VCaP (cell line): Measurements from ENCODE around the gene GPR33.

Source experiments
- H3K27ac ChIP-seq: fragments of 450-650 bp; 2 replicates; pipeline ENCODE4 v1.5.1; 2017
- TF ChIP-seq, protein P1 (sequence below): fragments of 450-650 bp; conservative IDR thresholded peaks from 2 replicates; pipeline ENCODE4 v1.5.1; 2017; ENCODE audit warnings: mild to moderate bottlenecking, moderate library complexity

GPR33 gene, protein sequence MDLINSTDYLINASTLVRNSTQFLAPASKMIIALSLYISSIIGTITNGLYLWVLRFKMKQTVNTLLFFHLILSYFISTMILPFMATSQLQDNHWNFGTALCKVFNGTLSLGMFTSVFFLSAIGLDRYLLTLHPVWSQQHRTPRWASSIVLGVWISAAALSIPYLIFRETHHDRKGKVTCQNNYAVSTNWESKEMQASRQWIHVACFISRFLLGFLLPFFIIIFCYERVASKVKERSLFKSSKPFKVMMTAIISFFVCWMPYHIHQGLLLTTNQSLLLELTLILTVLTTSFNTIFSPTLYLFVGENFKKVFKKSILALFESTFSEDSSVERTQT

DNA sequence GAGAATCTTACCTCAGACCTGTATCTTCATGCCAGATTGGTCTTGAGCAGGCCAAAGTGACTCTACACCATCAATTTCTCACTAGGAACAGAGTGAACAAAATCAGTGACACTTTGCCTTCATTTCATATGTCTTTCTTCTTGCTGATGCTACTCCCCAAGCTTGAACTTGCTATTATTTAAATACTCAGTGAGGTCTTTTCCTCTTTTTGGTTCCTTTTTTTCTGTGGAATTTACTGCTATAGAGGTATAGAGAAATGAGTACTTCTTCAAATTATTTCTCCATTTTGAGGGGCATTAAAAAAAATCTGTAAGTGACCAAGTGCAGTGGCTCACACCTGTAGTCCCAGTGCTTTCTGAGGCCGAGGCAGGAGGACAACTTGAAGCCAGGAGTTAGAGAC lies at the start of gene GPR33:
Gene GPR33 (minus strand): TSS at position 154 of the 400 bp plus-strand sequence. CDS start 4,074 bp downstream, outside the sequence.
- no peak within 1 kb of the TSS for H3K27ac ChIP-seq
- TF ChIP-seq, protein P1, sequence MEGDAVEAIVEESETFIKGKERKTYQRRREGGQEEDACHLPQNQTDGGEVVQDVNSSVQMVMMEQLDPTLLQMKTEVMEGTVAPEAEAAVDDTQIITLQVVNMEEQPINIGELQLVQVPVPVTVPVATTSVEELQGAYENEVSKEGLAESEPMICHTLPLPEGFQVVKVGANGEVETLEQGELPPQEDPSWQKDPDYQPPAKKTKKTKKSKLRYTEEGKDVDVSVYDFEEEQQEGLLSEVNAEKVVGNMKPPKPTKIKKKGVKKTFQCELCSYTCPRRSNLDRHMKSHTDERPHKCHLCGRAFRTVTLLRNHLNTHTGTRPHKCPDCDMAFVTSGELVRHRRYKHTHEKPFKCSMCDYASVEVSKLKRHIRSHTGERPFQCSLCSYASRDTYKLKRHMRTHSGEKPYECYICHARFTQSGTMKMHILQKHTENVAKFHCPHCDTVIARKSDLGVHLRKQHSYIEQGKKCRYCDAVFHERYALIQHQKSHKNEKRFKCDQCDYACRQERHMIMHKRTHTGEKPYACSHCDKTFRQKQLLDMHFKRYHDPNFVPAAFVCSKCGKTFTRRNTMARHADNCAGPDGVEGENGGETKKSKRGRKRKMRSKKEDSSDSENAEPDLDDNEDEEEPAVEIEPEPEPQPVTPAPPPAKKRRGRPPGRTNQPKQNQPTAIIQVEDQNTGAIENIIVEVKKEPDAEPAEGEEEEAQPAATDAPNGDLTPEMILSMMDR = no peak

DNA sequence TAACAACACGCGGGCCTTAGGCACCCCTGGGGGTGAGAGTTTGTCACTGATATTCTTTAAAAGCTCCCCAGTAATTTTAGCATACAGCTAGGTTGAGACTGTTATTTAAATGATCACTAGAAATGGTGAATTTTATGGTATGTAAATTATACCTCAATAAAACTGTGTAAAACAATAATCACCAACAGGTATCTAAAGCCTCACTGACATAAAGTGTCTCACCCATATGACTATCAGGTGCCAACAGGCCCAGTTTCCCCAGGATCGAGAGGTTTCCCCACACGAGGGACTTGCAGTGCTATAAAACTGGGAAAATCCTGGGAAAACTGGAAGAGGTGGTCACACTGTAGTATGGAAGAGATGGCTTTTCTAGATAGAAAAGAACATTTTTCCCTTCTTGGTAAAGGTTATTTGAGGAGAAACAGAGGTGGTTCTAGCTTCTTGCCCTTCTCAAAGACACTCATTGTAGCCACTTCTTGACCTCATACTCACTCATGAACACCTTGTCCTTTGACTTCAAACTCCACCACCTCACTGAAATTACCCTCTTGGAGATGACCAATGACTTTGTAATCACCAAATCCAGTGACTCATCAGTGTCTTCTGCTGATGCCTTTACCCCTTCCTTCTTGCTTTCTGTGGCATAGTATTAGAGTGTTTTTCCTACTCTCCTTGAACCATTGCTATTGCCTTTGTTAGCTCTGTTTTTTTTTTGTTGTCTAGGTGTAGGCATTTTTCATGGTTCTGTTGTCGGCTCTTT lies 48.5 kb upstream of the GPR33 start:
- no peak overlapping the region for H3K27ac ChIP-seq
- TF ChIP-seq, protein P1 = no peak

- H3K27ac ChIP-seq = no peak overlapping the region
- TF ChIP-seq, protein P1 = no peak
Observed at GRCh38 chr14:31530136-31530535, 42.3 kb upstream of the GPR33 start.

- TF ChIP-seq, protein P1 = no peak
Observed at GRCh38 chr14:31529053-31529452, 41.2 kb upstream of the GPR33 start.

GRCh38 chr14:31527546-31527945 lies 39.7 kb upstream of the GPR33 start:
- TF ChIP-seq, protein P1 = no peak
- H3K27ac ChIP-seq = no peak overlapping the region

More at GRCh38 chr14:31529053-31529452, 41.2 kb upstream of the GPR33 start:
- no peak overlapping the region for H3K27ac ChIP-seq

DNA sequence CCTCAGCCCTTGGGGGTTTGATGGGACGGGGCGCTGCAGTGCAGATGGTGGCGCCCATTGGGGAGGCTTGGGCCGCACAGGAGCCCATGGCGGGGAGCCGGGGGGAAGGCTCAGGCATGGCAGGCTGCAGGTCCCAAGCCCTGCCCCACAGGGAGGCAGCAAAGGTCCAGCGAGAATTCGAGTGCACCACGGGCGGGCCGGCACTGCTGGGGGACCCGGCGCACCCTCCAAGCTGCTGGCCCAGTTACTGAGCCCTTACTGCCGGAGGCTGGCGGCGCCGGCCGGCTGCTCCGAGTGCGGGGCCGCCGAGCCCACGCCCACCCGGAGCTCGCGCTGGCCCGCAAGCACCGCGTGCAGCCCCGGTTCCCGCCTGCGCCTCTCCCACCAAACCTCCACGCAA lies 39.2 kb upstream of the GPR33 start:
- TF ChIP-seq, protein P1 = no peak
- H3K27ac ChIP-seq = no peak overlapping the region

GRCh38 chr14:31510855-31511254 lies 23.0 kb upstream of the GPR33 start:
- TF ChIP-seq, protein P1 = no peak
- H3K27ac ChIP-seq = no peak overlapping the region
